H9 (cell line): ENCODE results near the gene RHOA. TPM values are rescaled to one million over a fixed set of nuclear protein-coding genes. Genes with fewer than 3 reads are reported as not detected.

Experiments
- DNase-seq: peaks from one replicate; pipeline ENCODE4 v3.0.0-alpha.2; 2017
- H2AFZ ChIP-seq: one replicate; pipeline ENCODE4 v1.6.1; 2013; ENCODE audit warnings: mild to moderate bottlenecking, low read length, control low read depth, moderate library complexity
- H2AK5ac ChIP-seq: 2 replicates; pipeline ENCODE4 v1.6.1; 2013; ENCODE audit warnings: low read length, control low read depth, mixed read lengths; ENCODE audit not compliant: insufficient read length
- H2BK120ac ChIP-seq: one replicate; pipeline ENCODE4 v1.6.1; 2013; ENCODE audit warnings: low read depth, mild to moderate bottlenecking, low read length, control low read depth, inconsistent platforms; ENCODE audit not compliant: poor library complexity, severe bottlenecking
- H2BK12ac ChIP-seq: 2 replicates; pipeline ENCODE4 v1.6.1; 2013; ENCODE audit warnings: low read length, control low read depth, mixed read lengths, low read depth; ENCODE audit not compliant: insufficient read length
- H2BK15ac ChIP-seq: 2 replicates; pipeline ENCODE4 v1.6.1; 2013; ENCODE audit warnings: low read depth, low read length, control low read depth
- H2BK20ac ChIP-seq: one replicate; pipeline ENCODE4 v1.6.1; 2013; ENCODE audit warnings: low read depth, mild to moderate bottlenecking, low read length, control low read depth, inconsistent platforms; ENCODE audit not compliant: poor library complexity, severe bottlenecking
- H2BK5ac ChIP-seq: 2 replicates; pipeline ENCODE4 v1.6.1; 2013; ENCODE audit warnings: low read length, control low read depth, mixed read lengths; ENCODE audit not compliant: insufficient read length
- H3K14ac ChIP-seq: 2 replicates; pipeline ENCODE4 v1.6.1; 2013; ENCODE audit warnings: low read length, control low read depth; ENCODE audit not compliant: insufficient read depth
- H3K18ac ChIP-seq: 2 replicates; pipeline ENCODE4 v1.6.1; 2013; ENCODE audit warnings: low read depth, mild to moderate bottlenecking, mixed read lengths, low read length, control low read depth; ENCODE audit not compliant: insufficient read length
- H3K23ac ChIP-seq: 2 replicates; pipeline ENCODE4 v1.6.1; 2013; ENCODE audit warnings: low read length, control low read depth, mixed read lengths, low read depth; ENCODE audit not compliant: insufficient read length
- H3K23me2 ChIP-seq: 2 replicates; pipeline ENCODE4 v1.6.1; 2013; ENCODE audit warnings: low read depth, mild to moderate bottlenecking, mixed read lengths, low read length, control low read depth; ENCODE audit not compliant: insufficient read length, poor library complexity, severe bottlenecking
- H3K27ac ChIP-seq: 2 replicates; pipeline ENCODE4 v1.5.1; 2013; ENCODE audit warnings: low read length, control low read depth, mixed read lengths, low read depth; ENCODE audit not compliant: insufficient read length
- H3K27me3 ChIP-seq: 2 replicates; pipeline ENCODE4 v1.6.1; 2013; ENCODE audit warnings: low read length, control low read depth, inconsistent platforms; ENCODE audit not compliant: insufficient read depth
- H3K4ac ChIP-seq: 2 replicates; pipeline ENCODE4 v1.6.1; 2013; ENCODE audit warnings: low read depth, mild to moderate bottlenecking, control low read depth, inconsistent platforms, low read length, moderate library complexity
- H3K4me1 ChIP-seq: 2 replicates; pipeline ENCODE4 v1.6.1; 2013; ENCODE audit warnings: low read length, control low read depth, inconsistent platforms; ENCODE audit not compliant: insufficient read depth
- H3K4me2 ChIP-seq: 2 replicates; pipeline ENCODE4 v1.6.1; 2013; ENCODE audit warnings: low read length, control low read depth, mixed read lengths; ENCODE audit not compliant: insufficient read length, insufficient read depth
- H3K56ac ChIP-seq: 2 replicates; pipeline ENCODE4 v1.6.1; 2013; ENCODE audit warnings: low read depth, mild to moderate bottlenecking, mixed read lengths, low read length, control low read depth; ENCODE audit not compliant: insufficient read length
- H3K79me1 ChIP-seq: 2 replicates; pipeline ENCODE4 v1.6.1; 2013; ENCODE audit warnings: low read depth, mild to moderate bottlenecking, moderate library complexity, low read length, control low read depth, inconsistent platforms; ENCODE audit not compliant: insufficient read depth, poor library complexity, severe bottlenecking
- H3K79me2 ChIP-seq: 2 replicates; pipeline ENCODE4 v1.6.1; 2013; ENCODE audit warnings: low read length, control low read depth, inconsistent platforms; ENCODE audit not compliant: insufficient read depth
- H3K9ac ChIP-seq: 2 replicates; pipeline ENCODE4 v1.6.1; 2013; ENCODE audit warnings: low read length, control low read depth, mixed read lengths; ENCODE audit not compliant: insufficient read length; ENCODE audit errors: extremely low read depth
- H3K9me3 ChIP-seq: one replicate; pipeline ENCODE4 v1.6.1; 2013; ENCODE audit warnings: low read depth, low read length, inconsistent platforms; ENCODE audit not compliant: control insufficient read depth
- H3T11ph ChIP-seq: one replicate; pipeline ENCODE4 v1.6.1; 2013; ENCODE audit warnings: mild to moderate bottlenecking, low read length, control low read depth, inconsistent platforms
- H4K20me1 ChIP-seq: one replicate; pipeline ENCODE4 v1.6.1; 2013; ENCODE audit not compliant: control insufficient read depth, insufficient read length, insufficient read depth
- H4K5ac ChIP-seq: 2 replicates; pipeline ENCODE4 v1.6.1; 2013; ENCODE audit warnings: low read depth, mild to moderate bottlenecking, mixed read lengths, low read length, control low read depth; ENCODE audit not compliant: insufficient read length
- H4K8ac ChIP-seq: replicated peaks from 2 replicates; pipeline ENCODE4 v1.6.1; 2013; ENCODE audit warnings: low read length, control low read depth, mixed read lengths, low read depth; ENCODE audit not compliant: insufficient read length
- H4K91ac ChIP-seq: 2 replicates; pipeline ENCODE4 v1.6.1; 2013; ENCODE audit warnings: low read depth, mild to moderate bottlenecking, moderate library complexity, mixed read lengths, low read length, control low read depth; ENCODE audit not compliant: insufficient read length
- H3K27ac Mint-ChIP-seq, 3 experiments: 2 replicates in 2 of 3; 3 replicates in 1 of 3; pipeline ENCODE4 v1.8.0; 2020 to 2021; ENCODE audit warnings: mixed read lengths in 3 of 3, mild to moderate bottlenecking in 1 of 3, moderate library complexity in 1 of 3
- H3K27me3 Mint-ChIP-seq: 2 replicates; pipeline ENCODE4 v1.8.0; 2021; ENCODE audit warnings: low read depth, mild to moderate bottlenecking, moderate library complexity, mixed read lengths
- H3K36me3 Mint-ChIP-seq, 3 experiments: 2 replicates in 2 of 3; 3 replicates in 1 of 3; pipeline ENCODE4 v1.8.0; 2020 to 2021; ENCODE audit warnings: low read depth in 3 of 3, mixed read lengths in 3 of 3; ENCODE audit not compliant: insufficient read depth in 1 of 3
- H3K4me1 Mint-ChIP-seq, 2 experiments: 2 replicates each; pipeline ENCODE4 v1.8.0; 2020; ENCODE audit warnings: mixed read lengths in 2 of 2
- H3K4me3 Mint-ChIP-seq, 2 experiments: 2 replicates in 1 of 2; 3 replicates in 1 of 2; pipeline ENCODE4 v1.8.0; 2020 to 2021; ENCODE audit warnings: mild to moderate bottlenecking in 2 of 2, mixed read lengths in 2 of 2, moderate library complexity in 1 of 2
- H3K9me3 Mint-ChIP-seq, 2 experiments: 2 replicates in 1 of 2; 3 replicates in 1 of 2; pipeline ENCODE4 v1.8.0; 2020; ENCODE audit warnings: mild to moderate bottlenecking in 2 of 2, mixed read lengths in 2 of 2, moderate library complexity in 1 of 2
- CTCF ChIP-seq: fragments of 200-600 bp; sonication (generic); conservative IDR thresholded peaks from 3 replicates; pipeline ENCODE4 v1.8.0; 2021; ENCODE audit warnings: antibody characterized with exemption, mild to moderate bottlenecking
- WGBS: extraction: QIAGEN DNeasy Blood & Tissue Kit; methylation state at CpG from one replicate; pipeline ENCODE4 v1.1.7; 2013; ENCODE audit warnings: missing lambda C conversion rate, low lambda C conversion rate, mixed read lengths; ENCODE audit not compliant: insufficient read length; ENCODE audit errors: extremely low coverage; 5-methylcytosine and 5-hydroxymethylcytosine counted together
- total RNA-seq: library from RNA; stranded (reverse); gene quantifications from 2 replicates; pipeline ENCODE4 v1.2.1, GENCODE V29; 2021

Gene RHOA
- total RNA-seq, 1 experiment from 2014 or later, result 403 TPM

DNA sequence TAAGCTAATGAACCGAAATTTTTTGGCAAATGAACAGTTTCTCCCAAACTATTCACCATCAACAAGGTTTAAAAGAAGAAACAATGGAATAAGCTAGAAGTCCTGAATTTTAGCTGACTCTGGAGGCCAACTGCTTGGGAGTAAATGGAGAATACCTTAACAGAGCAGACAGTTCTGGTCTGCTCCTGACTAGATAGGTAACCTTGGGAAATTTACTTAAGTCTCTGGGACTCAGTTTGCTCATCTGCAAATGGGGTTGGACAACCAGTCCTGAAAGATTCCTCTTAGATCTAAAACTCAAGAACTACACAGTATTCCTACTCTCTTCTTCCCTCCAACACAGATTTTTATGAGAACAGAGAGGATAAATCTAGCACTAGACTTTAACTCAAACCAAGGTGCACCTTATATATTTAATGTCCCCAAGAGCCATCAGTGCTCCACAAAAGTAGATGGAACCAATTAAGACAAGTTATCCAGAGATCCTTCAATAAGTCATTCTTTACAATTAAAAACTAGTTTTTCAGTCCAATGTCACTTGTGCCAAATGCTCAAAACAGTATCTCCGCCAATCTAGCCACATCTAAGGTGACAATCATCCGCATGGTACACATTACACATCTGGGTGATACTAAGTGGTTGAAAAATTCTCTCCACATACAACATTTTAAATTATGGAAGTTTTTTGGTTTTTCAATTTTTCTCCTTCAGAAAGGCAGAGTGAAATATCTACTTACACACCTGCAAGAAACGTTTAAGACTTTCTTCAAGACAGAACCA, 1.5 kb downstream of the RHOA start:
- no peak overlapping the region for H2AK5ac ChIP-seq
- no peak for TF ChIP-seq CTCF
- H3K4me1 Mint-ChIP-seq, result peaks cover 29 to 35% of the 10 kb centered on the region in 2 experiments

More for the DNA sequence above, 1.5 kb downstream of the RHOA start:
- Histone ChIP-seq H2BK5ac (no peak overlapping the region), H2BK120ac (no peak overlapping the region), H3K27ac (no peak overlapping the region), H3K79me1 (no peaks in the 10 kb centered on the region), H4K5ac (no peak overlapping the region), H4K20me1 (no peaks in the 10 kb centered on the region), H3K27me3 (no peaks in the 10 kb centered on the region), H3K14ac (no peak overlapping the region), H2AFZ (no peak overlapping the region), H2BK20ac (no peak overlapping the region), H2BK12ac (no peak overlapping the region), H3K23me2 (peaks cover 4% of the 10 kb centered on the region), H3K9me3 (no peaks in the 10 kb centered on the region), H2BK15ac (no peak overlapping the region), H3K9ac (peak overlapping the region; percentile 95), H3K56ac (no peak overlapping the region), H4K8ac (no peak overlapping the region), H3K79me2 (peaks cover 54% of the 10 kb centered on the region), H3T11ph (no peak overlapping the region), H3K4ac (no peak overlapping the region), H3K4me1 (no peaks in the 10 kb centered on the region), H3K4me2 (peak overlapping the region; percentile 84), H4K91ac (no peak overlapping the region), H3K23ac (no peak overlapping the region), H3K18ac (no peak overlapping the region)
- Mint-ChIP-seq H3K9me3 (no peaks in the 10 kb centered on the region; a peak in 1 of 5 replicates), H3K4me3 (peak overlapping the region; percentile 93 to 94), H3K27me3 (no peaks in the 10 kb centered on the region), H3K36me3 (peaks cover 4 to 16% (median 16%) of the 10 kb centered on the region in 3 experiments; a peak in 6 of 7 replicates), H3K27ac (peak overlapping the region in 1 of 3 experiments; percentile 74; a peak in 1 of 7 replicates)
- no peak for DNase-seq
- no CpG with 5 or more reads among the region's 4 CpGs for WGBS
